Stimulated activated CD4-positive, alpha-beta T cell treated with anti-CD3 and anti-CD28 coated beads, Interleukin-4, amount 100 ng/mL, for 4 hours (primary cell): ENCODE data around the gene PLEKHJ1.
A peak's percentile ranks its signal among the peaks of the same experiment; 100 is the strongest.

Experiments
- DNase-seq, 2 experiments: peaks; one replicate each; pipeline ENCODE4 v3.0.0-alpha.2; 2020

PLEKHJ1 gene

DNA sequence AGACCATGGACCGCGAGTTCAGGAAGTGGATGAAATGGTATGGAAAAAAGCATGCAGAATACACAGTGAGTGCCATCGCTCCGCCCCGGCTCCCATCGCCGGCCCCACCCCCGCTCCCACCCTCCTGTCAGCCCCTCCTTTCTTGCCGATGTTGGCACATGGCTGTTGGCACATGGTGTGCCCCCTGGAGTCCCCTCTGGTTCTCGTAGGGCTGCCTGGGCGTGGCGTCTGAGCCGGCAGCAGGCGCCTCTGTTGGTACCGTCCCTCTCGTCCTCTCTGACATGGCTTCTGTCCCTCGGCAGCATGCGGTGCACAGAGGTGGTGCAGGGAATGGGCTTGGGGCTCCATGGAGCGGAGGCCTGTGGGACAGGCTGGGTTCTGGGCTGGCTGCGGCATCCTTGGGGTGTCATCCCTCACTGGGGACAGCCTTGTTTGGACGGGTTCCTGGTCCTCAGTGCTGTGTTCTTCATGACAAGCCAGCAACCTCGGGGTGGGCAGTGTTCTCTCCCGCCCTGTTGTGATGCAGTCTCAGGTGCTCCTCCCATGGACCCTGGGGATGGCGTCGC is 41.5 kb downstream of the PLEKHJ1 start:
- no peak for DNase-seq

DNA sequence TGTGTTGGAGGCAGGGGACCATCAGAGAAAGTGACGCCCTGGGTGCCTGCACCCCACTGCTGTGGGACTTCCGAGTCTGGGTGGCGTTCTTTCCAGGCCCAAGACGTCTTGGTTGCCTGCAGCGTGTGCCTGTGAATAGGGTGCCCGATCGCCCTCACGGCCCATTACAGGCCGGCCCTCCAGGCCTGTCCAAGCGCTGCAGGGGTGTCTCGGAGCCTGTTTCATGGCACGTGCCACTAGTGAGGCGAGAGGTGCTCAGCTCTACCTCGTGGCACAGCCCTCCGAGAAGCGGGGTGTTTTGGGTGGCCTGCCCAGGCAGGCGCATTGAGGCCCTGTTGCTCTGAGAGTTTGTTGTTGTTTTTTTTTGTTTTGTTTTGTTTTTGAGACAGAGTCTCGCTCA is 42.3 kb downstream of the PLEKHJ1 start:
- DNase-seq = no peak

DNA sequence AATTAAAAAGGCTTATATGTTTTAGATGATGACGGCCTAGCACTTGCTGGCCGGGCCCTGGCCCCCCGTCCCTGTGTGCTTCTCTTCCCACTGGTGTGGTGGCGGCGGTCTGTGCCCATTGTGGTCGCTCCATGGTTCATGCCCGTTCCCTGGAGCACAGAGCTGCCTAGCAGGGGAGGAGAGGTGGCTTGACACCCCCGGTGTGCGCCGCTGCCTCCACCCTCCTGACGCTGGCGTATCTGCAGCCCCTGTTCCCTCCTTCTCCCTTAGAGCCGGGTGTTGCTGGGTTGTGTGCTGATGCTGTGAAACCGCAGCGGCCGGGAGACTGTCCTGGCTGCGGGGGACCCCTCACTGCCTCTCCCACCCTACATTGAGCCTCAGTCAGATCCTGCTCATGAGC is 43.3 kb downstream of the PLEKHJ1 start:
- DNase-seq = no peak

DNA sequence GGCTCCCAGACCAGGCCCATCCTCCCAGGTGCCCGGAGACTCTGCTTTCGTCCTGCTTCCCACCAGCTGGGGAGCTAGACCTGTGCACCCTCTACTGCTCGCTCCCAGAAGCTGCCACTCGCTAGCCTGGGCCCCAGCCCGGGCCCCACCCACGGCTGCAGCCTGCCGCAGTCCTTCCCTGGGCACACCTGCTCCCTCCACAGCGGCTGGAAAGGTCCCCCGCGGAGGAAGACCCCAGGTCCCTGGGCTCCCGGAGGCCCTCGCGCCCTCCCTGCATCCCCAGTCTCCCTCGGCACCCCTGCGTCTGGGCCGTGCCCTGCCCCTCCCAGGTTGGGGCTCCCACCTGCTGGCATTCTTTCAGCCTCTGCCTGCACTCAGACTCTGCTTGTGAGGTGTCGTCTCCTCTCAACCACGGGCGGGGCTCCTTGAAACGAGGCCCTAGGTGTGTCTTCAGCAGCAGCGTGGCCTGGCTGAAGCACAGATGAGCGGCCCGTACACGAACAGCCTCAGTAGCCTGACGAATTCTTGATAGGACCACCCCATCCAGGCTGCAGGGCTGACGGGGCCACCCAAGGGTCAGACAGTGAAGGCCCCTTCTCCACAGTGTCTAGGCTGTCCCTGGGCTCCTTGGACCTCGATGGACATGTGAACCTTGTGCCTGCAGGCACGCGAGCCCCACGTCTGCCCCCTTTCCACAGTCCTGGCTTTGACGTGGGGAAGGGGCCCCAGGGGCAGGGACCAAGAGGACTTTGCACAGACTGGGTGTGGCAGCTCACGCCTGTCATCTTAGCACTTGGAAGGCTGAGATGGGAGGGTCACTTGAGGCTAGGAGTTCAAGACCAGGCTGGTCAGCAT is 44.4 kb downstream of the PLEKHJ1 start:
- no peak for DNase-seq

DNA sequence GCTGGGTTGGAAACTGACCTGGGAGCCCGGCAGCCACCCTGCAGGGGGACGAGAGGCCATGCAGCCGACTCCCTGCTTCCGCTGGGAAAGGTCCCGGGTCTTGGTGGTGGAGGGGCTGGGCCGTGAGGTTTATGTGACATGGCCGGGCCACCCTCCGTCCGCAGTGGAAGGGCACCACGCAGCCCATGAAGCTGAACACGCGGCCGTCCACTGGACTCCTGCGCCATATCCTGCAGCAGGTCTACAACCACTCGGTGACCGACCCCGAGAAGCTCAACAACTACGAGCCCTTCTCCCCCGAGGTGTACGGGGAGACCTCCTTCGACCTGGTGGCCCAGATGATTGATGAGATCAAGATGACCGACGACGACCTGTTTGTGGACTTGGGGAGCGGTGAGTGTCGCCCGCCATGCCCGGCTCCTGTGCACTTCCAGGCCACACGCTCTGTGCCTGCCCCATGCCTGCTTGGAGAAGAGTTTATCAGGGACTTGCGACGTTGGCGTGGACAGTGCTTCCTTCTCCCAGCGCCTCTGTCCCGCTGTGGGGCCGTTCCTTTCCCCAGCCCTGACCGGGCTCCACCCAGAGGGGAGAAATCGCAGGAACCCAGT is 45.2 kb downstream of the PLEKHJ1 start:
- no peak for DNase-seq

DNA sequence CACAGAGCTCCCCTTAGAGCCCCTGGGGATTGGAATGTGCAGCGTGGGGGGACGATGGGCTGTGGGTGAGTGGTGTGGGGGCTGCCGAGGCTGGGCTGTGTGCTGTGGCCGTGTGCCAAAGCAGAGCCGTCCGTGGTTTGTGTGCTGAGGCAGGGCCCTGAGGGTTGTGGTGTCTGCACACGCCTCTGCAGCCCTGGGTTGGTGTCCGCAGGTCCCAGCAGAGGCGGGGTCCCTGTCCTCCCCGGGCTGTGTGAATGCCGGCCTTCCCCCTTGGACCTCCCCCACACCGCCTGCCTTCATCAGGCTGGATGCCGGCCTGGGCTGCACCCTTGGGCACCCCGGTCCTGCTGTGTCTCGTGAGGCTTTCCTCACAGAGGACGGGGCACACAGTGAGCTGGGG is 46.2 kb downstream of the PLEKHJ1 start:
- no peak for DNase-seq

DNA sequence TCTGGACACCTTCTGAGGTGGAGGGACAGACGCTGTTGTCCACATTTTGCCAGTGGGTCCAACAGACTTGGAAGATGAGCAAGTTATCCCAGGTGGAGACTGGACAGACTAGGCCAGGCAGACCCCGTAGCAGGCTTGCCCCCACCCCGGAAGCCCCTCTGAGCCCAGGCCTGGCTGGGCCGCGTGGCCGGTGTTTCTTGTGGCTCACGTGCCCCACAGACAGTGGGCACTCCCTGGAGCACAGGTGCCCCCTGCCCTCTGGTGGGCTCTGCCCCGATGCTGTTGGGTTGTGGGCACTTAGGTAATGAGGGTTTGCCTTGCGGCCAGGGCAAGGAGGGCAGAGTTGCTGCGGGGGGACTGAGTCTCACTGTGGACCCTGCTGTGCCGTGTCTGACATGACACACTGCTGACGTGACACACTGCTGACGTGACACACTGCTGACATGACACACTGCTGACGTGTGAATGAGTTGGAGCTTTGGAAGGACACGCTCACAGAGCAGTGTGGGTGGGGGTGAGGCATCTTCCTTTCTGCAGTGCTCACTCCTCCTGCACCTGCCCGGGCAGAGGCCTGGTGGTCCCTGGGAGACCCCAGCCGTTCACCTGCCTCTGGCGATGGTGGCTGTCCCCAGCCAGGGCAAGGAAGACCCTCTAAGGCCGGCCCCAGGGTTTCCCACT is 47.3 kb downstream of the PLEKHJ1 start:
- DNase-seq = peak in 1 of 2 experiments; percentile 50

DNA sequence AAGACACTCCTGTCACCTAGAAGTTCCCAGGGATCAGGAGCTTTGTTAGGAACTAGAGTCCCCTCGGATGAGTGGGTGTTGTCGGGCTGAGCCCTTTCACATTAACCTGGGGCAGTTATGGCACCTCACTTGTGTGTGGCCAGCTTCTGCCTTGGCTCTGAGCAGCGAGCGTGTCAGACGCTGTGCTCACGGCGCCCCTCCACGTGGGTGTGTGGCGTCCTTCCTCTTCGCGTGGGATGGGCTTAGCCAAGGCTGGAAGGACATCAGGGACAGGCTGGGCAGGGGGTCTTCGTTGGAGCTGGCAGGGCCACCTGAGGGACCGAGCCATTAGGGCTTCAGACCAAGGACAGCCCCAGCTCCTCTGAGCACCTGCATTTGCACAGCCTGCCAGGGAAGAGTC is 49.0 kb downstream of the PLEKHJ1 start:
- no peak for DNase-seq

DNA sequence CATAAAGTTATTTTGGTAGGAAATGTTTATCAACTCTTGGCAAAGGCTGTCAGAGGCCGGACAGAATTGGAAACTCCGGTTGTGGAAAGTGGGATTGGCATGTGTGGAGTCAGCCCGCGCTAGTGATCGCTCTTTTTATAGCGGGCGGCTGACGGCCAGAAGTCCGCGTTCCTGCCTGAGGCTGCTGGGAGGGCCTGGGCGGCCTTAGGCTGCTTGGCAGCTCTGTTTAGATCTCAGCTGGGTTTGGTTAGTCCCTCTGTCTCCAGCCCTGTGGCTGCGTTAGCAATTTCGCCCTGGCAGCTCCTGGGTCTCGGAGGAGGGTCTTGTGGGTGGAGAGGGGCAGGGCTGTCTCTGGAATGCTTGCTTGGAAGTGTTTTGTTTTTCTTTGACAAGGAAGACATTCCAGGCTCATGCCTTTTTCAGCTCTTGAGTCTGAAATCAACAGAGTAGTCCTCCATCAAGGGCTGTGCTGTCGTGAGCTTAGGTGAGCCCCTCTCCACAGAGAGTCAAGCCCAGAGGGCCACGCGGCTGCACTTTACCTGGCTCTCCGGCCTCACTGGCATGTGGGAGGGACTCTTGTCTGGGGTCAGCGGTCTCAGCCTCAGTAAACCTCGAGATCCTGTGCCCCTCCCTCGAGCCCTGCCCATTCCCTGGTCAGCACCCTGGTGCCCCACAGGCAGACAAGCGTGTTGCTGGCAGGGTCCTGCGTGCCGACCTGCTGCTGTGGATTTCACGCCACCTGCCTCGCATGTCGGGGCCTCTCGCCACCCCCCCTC is 49.9 kb downstream of the PLEKHJ1 start:
- DNase-seq = no peak

DNA sequence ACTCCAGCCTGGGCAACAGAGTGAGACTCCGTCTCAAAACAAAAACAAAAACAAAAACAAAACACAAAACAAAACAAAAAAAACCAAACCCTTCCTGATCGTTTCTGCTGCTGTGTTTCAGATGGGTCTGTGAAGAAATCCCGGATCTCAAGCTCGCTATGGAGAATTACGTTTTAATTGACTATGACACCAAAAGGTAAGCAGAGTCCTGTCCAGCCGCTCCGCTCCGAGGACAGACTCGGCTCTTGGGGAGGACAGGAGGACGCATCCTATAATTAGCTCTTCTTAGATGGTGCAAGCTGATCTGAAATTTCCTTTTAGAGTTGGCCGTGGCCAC is 50.4 kb downstream of the PLEKHJ1 start:
- no peak for DNase-seq

DNA sequence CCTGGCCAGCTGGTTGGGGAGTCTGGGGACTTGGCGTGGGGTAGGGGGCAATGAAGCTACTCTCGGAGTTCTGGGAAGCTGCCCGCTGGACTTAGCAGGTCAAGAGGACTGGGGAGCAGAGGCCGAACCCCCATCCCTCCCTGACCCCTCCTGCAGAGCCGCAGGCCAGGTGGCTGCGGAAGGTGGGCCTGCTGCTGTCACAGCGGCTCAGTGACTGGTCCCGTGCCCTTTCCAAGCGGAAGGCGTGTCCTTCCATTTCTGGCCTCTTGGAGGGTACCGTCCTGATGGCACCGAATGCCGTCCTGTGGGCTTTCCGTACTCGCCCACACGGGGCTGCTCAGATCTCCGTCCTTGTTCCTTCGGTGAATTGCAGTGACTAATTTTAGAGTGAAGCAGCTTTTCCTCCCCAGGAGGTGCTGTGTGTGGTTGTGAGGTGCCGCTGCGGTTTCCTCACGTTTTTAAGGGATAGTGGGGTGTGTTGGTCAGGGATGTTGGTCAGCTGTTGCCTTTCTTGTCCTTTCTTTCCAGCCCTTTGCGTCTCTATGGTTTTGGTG is 51.6 kb downstream of the PLEKHJ1 start:
- DNase-seq = no peak
